ENCODE results near the gene CDC14A.
A peak's percentile ranks its signal among the peaks of the same experiment; 100 is the strongest.

Gene CDC14A

DNA sequence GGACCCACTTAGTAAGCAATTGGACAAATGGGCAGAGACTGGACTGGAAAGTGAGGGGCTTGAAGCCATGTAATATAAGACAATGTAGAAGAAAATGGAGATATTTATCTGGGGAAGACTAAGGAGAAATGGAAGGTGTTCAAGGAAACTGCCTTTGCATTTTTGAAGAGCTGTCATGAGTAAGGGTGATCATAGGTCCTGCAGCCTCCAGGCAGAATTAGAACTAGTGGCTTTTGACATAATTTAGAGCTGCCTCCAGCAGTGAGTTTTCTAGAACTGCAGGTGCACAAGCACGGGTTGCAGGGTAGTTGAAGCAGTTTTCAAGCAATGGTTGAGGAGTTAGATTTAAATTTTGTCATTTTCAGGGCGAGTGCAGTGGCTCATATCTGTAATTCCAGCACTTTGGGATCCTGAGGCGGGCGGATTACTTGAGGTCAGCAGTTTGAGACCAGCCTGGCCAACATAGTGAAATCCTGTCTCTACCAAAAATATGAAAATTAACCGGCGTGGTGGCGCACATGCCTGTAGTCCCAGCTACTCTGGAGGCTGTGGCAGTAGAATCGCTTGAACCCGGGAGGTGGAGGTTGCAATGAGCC is 3.7 kb upstream of the CDC14A start:
- TF ChIP-seq, protein P1, sequence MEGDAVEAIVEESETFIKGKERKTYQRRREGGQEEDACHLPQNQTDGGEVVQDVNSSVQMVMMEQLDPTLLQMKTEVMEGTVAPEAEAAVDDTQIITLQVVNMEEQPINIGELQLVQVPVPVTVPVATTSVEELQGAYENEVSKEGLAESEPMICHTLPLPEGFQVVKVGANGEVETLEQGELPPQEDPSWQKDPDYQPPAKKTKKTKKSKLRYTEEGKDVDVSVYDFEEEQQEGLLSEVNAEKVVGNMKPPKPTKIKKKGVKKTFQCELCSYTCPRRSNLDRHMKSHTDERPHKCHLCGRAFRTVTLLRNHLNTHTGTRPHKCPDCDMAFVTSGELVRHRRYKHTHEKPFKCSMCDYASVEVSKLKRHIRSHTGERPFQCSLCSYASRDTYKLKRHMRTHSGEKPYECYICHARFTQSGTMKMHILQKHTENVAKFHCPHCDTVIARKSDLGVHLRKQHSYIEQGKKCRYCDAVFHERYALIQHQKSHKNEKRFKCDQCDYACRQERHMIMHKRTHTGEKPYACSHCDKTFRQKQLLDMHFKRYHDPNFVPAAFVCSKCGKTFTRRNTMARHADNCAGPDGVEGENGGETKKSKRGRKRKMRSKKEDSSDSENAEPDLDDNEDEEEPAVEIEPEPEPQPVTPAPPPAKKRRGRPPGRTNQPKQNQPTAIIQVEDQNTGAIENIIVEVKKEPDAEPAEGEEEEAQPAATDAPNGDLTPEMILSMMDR (IDR thresholded peaks at IDR 0.05; ENCODE audit: insufficient read depth, low read length, poor library complexity, severe bottlenecking) = no peak
- TF ChIP-seq EZH2phosphoT487 (conservative IDR thresholded peaks at IDR 0.05; ENCODE audit: low read length) = no peak
- Histone ChIP-seq H3K27me3 (ENCODE audit: low read length) (no peaks in the 10 kb centered on the region), H3K4me3 (ENCODE audit: insufficient read depth, low read length, poor library complexity, severe bottlenecking) (no peak overlapping the region), H3F3A (ENCODE audit: insufficient read depth) (peaks cover 21% of the 10 kb centered on the region), H3K79me2 (ENCODE audit: insufficient read depth, low read length) (no peaks in the 10 kb centered on the region), H3K27ac (ENCODE audit: low read depth, low read length) (no peak overlapping the region), H2AFZ (ENCODE audit: low read depth, low read length, severe bottlenecking) (no peak overlapping the region), H3K9ac (ENCODE audit: low read length) (no peak overlapping the region), H4K20me1 (ENCODE audit: low read depth, low read length) (no peaks in the 10 kb centered on the region), H3K36me3 (ENCODE audit: low read length) (no peaks in the 10 kb centered on the region), H3K9me2 (replicated peaks; ENCODE audit: insufficient read depth, low read length) (no peaks in the 10 kb centered on the region), H3K4me2 (ENCODE audit: low read depth, low read length, poor library complexity, severe bottlenecking) (no peak overlapping the region), H3K9me3 (ENCODE audit: insufficient read depth, low read length) (no peaks in the 10 kb centered on the region)

DNA sequence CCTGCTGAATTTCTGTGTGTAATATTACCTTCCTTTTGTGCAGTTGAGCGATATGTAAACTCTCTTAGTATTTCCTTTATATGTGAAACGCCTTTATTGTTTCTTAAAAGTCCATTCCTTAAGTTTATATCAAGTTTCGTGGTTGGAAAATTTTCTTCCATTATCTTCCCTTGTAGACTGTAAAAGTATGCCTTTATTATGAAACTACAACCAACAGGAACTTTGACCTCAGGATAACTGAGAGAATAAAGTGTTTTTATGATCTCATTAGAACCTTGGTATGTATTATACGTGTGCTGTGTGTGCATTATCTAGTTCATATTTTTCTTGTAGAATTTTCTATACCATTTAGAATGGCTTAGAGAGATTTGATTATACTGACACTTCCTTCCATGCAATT is 3.1 kb upstream of the CDC14A start:
- Histone ChIP-seq H3K9me3 (ENCODE audit: insufficient read depth, low read length) (no peaks in the 10 kb centered on the region), H3K79me2 (ENCODE audit: insufficient read depth, low read length) (no peaks in the 10 kb centered on the region), H3K4me2 (ENCODE audit: low read depth, low read length, poor library complexity, severe bottlenecking) (no peak overlapping the region), H2AFZ (ENCODE audit: low read depth, low read length, severe bottlenecking) (no peak overlapping the region), H3K9me2 (replicated peaks; ENCODE audit: insufficient read depth, low read length) (no peaks in the 10 kb centered on the region), H3K27ac (ENCODE audit: low read depth, low read length) (no peak overlapping the region), H3K4me3 (ENCODE audit: insufficient read depth, low read length, poor library complexity, severe bottlenecking) (no peak overlapping the region), H3K9ac (ENCODE audit: low read length) (no peak overlapping the region), H3K27me3 (ENCODE audit: low read length) (no peaks in the 10 kb centered on the region), H4K20me1 (ENCODE audit: low read depth, low read length) (no peaks in the 10 kb centered on the region), H3K36me3 (ENCODE audit: low read length) (no peaks in the 10 kb centered on the region), H3F3A (ENCODE audit: insufficient read depth) (peaks cover 27% of the 10 kb centered on the region)
- no peak for TF ChIP-seq EZH2phosphoT487 (conservative IDR thresholded peaks at IDR 0.05; ENCODE audit: low read length)
- TF ChIP-seq, protein P1 (IDR thresholded peaks at IDR 0.05; ENCODE audit: insufficient read depth, low read length, poor library complexity, severe bottlenecking) = no peak

DNA sequence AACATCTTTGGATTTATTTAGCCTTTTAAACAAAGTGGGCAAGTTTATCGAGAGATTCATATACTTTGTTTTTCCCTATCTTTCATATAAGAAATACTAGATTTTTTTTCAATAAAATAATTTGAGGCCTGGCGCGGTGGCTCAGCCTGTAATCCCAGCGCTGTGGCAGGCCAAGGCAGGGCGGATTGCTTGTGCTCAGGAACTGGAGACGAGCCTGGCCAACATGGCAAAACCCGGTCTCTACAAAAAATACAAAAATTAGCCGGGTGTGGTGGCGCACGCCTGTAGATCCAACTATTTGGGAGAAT is 1.6 kb upstream of the CDC14A start:
- Histone ChIP-seq H3K27me3 (ENCODE audit: low read length) (no peaks in the 10 kb centered on the region), H3K4me2 (ENCODE audit: low read depth, low read length, poor library complexity, severe bottlenecking) (peak overlapping the region; percentile 85), H3F3A (ENCODE audit: insufficient read depth) (peaks cover 28% of the 10 kb centered on the region), H4K20me1 (ENCODE audit: low read depth, low read length) (no peaks in the 10 kb centered on the region), H3K9me3 (ENCODE audit: insufficient read depth, low read length) (no peaks in the 10 kb centered on the region), H3K79me2 (ENCODE audit: insufficient read depth, low read length) (no peaks in the 10 kb centered on the region), H3K9me2 (replicated peaks; ENCODE audit: insufficient read depth, low read length) (no peaks in the 10 kb centered on the region), H3K27ac (ENCODE audit: low read depth, low read length) (peak overlapping the region; percentile 79; the same call in 1 of the 2 replicates), H3K36me3 (ENCODE audit: low read length) (no peaks in the 10 kb centered on the region), H3K9ac (ENCODE audit: low read length) (peak overlapping the region; percentile 77; the same call in 1 of the 2 replicates), H2AFZ (ENCODE audit: low read depth, low read length, severe bottlenecking) (peak overlapping the region; percentile 87), H3K4me3 (ENCODE audit: insufficient read depth, low read length, poor library complexity, severe bottlenecking) (peak overlapping the region; percentile 79)
- TF ChIP-seq EZH2phosphoT487 (conservative IDR thresholded peaks at IDR 0.05; ENCODE audit: low read length) = no peak
- TF ChIP-seq, protein P1 (IDR thresholded peaks at IDR 0.05; ENCODE audit: insufficient read depth, low read length, poor library complexity, severe bottlenecking) = no peak
